Osteoblast (primary cell): ENCODE data around the gene SLC66A1. TPM values are rescaled to one million over a fixed set of nuclear protein-coding genes. Genes with fewer than 3 reads are reported as not detected.

ENCODE experiments used
- DNase-seq: peaks from one replicate; pipeline ENCODE4 v3.0.0; 2011; ENCODE audit warnings: low spot score, mixed read lengths; ENCODE audit not compliant: insufficient read length; ENCODE audit errors: missing footprints
- H2AFZ ChIP-seq: 2 replicates; pipeline ENCODE4 v1.6.0; 2011; ENCODE audit warnings: mild to moderate bottlenecking, low read length
- H3K27ac ChIP-seq: 2 replicates; pipeline ENCODE4 v1.5.1; 2011; ENCODE audit warnings: mild to moderate bottlenecking, low read depth, low read length, moderate library complexity
- H3K27me3 ChIP-seq: 2 replicates; pipeline ENCODE4 v1.6.0; 2012; ENCODE audit warnings: mild to moderate bottlenecking, control low read depth, inconsistent platforms, low read length, moderate library complexity; ENCODE audit not compliant: insufficient read depth
- H3K36me3 ChIP-seq: 2 replicates; pipeline ENCODE4 v1.5.1; 2011; ENCODE audit warnings: mild to moderate bottlenecking, low read length, control low read depth, moderate library complexity; ENCODE audit not compliant: insufficient read depth
- H3K4me1 ChIP-seq: 2 replicates; pipeline ENCODE4 v1.5.1; 2011; ENCODE audit warnings: mild to moderate bottlenecking, low read length, control low read depth, moderate library complexity; ENCODE audit not compliant: insufficient read depth
- H3K4me2 ChIP-seq: 2 replicates; pipeline ENCODE4 v1.6.0; 2011; ENCODE audit warnings: mild to moderate bottlenecking, low read length; ENCODE audit not compliant: insufficient read depth
- H3K4me3 ChIP-seq: fragments of 200-600 bp; sonication (generic); 3 replicates; pipeline ENCODE4 v1.5.1; 2012; ENCODE audit warnings: mild to moderate bottlenecking, low read length, inconsistent platforms; ENCODE audit not compliant: insufficient read depth
- H3K79me2 ChIP-seq: 2 replicates; pipeline ENCODE4 v1.6.0; 2012; ENCODE audit warnings: mild to moderate bottlenecking, low read length, control low read depth, inconsistent platforms; ENCODE audit not compliant: insufficient read depth
- H3K9me3 ChIP-seq: 2 replicates; pipeline ENCODE4 v1.5.1; 2011; ENCODE audit warnings: low read depth, low read length, control low read depth
- H4K20me1 ChIP-seq: 2 replicates; pipeline ENCODE4 v1.6.0; 2012; ENCODE audit warnings: mild to moderate bottlenecking, low read length, control low read depth; ENCODE audit not compliant: insufficient read depth
- CTCF ChIP-seq: IDR thresholded peaks from 2 replicates; pipeline ENCODE4 v1.5.1; 2011; ENCODE audit warnings: mild to moderate bottlenecking, low read depth, low read length, moderate library complexity; ENCODE audit errors: extremely low read depth
- total RNA-seq: library from RNA; depleted of rRNA; stranded (reverse); fragments of >200 nt; gene quantifications from 2 replicates; pipeline ENCODE4 v1.2.3, GENCODE V29; 2012

Gene SLC66A1
- total RNA-seq, 1 donor = 32.6 TPM

DNA sequence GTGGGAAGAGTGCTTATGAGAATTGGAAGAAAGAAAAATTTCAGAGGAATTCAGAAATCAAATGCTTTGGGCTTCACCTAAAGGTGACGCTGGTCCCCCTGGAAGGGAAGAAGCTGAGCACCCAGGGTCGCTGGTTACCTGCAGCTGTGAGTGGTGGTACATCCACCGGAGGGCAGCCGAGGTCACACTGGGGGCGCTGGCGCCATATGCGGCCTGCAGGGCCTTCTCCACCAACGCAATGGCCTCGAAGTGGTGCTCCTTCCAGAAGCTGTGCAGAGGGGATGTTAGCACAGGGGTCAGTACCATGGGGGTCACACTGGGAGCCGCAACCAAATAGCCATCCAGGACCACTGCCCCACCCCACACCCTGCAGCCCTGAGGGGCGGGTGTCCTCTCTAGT, 6.2 kb upstream of the SLC66A1 start:
- Histone ChIP-seq H3K9me3 (no peaks in the 10 kb centered on the region), H3K4me1 (peaks cover 9% of the 10 kb centered on the region), H4K20me1 (peaks cover 16% of the 10 kb centered on the region), H3K4me2 (no peak overlapping the region), H3K4me3 (no peak overlapping the region), H3K36me3 (peaks cover 65% of the 10 kb centered on the region), H3K27ac (no peak overlapping the region), H2AFZ (no peak overlapping the region), H3K27me3 (no peaks in the 10 kb centered on the region), H3K79me2 (peaks cover 28% of the 10 kb centered on the region)
- TF ChIP-seq CTCF = no peak
- no peak for DNase-seq

DNA sequence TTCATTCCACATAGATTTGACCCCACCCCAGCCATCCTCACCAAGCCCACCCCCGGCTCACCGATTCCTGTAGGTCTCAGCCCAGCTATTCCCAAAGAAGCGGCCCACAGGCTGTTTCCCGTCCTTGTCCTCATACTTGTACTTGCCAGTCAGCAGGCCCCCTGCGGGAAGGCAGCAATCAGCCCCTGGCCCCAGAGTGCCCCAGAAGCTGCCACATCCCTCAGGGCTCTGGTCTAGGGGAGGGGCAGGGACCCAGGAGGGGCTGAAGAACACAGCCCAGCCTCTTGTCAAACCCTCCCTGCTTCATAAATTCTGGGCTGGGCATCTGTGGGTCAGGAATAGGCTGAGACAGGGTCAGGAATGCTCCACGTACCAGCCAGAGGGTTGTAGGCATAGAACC, 5.2 kb upstream of the SLC66A1 start:
- Histone ChIP-seq H3K4me2 (no peak overlapping the region), H3K27ac (no peak overlapping the region), H3K4me3 (no peak overlapping the region), H3K79me2 (peaks cover 38% of the 10 kb centered on the region), H2AFZ (no peak overlapping the region), H4K20me1 (peaks cover 20% of the 10 kb centered on the region), H3K27me3 (no peaks in the 10 kb centered on the region), H3K9me3 (no peaks in the 10 kb centered on the region), H3K36me3 (peaks cover 59% of the 10 kb centered on the region), H3K4me1 (peaks cover 14% of the 10 kb centered on the region)
- peak; percentile 14 for DNase-seq
- TF ChIP-seq CTCF = no peak

DNA sequence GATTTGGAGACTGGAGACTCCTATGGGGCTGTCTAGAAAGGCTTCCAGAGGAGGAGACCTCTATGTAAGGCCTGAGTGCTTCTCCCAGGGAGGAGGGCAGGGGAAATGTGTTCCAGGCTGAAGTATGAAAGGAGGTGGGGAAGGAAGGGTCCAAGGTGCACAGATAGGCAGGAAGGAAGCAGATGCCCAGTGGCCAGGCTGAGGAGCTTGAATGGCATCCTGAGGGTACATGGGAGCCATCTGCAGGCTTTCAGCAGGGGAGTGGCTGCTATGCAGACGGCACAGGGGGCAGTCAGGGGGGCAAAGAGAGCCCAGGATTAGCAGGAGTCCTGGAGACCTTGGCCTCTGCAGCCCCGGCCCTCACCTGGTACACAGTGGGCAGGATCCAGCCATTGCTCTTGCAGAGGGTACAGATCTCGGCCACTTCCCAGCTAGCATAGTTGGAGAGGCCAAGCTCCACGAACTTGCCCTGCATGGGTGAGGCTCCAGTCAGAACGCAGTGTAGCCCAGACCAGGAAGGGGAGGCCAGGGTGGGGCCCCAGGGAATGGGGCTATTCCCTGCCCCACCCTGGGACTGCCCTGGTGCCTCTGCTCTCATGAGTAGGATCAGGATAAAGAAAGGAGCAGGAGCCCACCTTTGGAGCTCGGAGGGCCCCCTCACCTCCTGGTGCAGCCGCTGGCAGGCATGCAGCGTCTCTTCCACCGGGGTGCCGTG, 4.2 kb upstream of the SLC66A1 start:
- H3K27ac ChIP-seq = no peak overlapping the region
- no peaks in the 10 kb centered on the region for H3K9me3 ChIP-seq
- no peaks in the 10 kb centered on the region for H3K27me3 ChIP-seq
- DNase-seq = no peak
- TF ChIP-seq CTCF = no peak
- H4K20me1 ChIP-seq = peaks cover 20% of the 10 kb centered on the region
- H3K4me2 ChIP-seq = no peak overlapping the region
- peaks cover 18% of the 10 kb centered on the region for H3K4me1 ChIP-seq
- H2AFZ ChIP-seq = no peak overlapping the region
- H3K4me3 ChIP-seq = no peak overlapping the region
- peaks cover 41% of the 10 kb centered on the region for H3K79me2 ChIP-seq
- H3K36me3 ChIP-seq = peaks cover 53% of the 10 kb centered on the region

- TF ChIP-seq CTCF = no peak
- DNase-seq = peak; percentile 11
- H3K4me2 ChIP-seq = no peak overlapping the region
- H3K4me1 ChIP-seq = peaks cover 18% of the 10 kb centered on the region
- peak overlapping the region; percentile 41 for H3K27ac ChIP-seq
- no peaks in the 10 kb centered on the region for H3K27me3 ChIP-seq
- no peak overlapping the region for H2AFZ ChIP-seq
- H3K36me3 ChIP-seq = peaks cover 48% of the 10 kb centered on the region
- no peaks in the 10 kb centered on the region for H3K9me3 ChIP-seq
- H4K20me1 ChIP-seq = peaks cover 24% of the 10 kb centered on the region
- H3K4me3 ChIP-seq = no peak overlapping the region
- H3K79me2 ChIP-seq = peaks cover 47% of the 10 kb centered on the region
These were observed 3.6 kb upstream of the SLC66A1 start for GRCh38 chr1:19308509-19308907.
